DMS53 (cell line): ENCODE results near the gene PPP1R3G.

Experiments used
- DNase-seq: peaks from one replicate; lab custom pipeline; 2025; lab: John Stamatoyannopoulos, UW

PPP1R3G gene

DNA sequence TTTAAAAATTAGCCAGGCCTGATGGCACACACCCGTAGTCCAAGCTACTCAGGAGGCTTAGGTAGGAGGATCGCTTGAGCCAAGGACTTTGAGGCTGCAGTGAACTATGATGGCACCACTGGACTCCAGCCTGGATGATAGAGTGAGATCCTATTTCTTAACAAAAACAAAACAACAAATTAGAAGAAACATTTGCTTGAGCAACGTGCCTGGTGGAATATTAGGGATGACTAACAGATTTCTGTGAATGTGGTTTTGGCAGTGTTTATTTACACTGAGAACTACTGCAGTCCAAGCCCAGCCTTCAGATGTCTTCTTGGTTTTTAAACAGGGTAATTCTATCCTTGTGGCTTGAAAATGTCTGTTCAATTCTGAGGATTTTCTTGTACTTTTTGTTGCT lies 9.2 kb downstream of the PPP1R3G start:
- DNase-seq, result no peak

DNA sequence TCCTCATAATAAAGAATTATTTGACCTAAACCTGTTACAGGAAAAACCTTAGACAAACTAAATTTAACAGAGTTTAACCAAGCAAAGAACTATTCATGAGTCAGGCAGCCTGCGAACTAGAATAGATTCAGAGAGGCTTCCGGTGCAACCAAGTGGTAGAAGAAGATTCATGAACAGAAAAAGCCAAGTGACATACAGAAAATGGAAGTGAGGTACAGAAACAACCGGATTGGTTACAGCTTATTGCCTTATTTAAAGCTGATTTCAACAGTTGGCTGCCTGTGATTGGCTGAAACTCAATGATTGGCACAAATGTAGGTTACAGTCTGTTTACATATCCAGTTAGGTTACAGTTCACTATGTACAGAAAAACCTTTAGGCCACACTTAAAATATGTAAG lies 10.1 kb downstream of the PPP1R3G start:
- no peak for DNase-seq

DNA sequence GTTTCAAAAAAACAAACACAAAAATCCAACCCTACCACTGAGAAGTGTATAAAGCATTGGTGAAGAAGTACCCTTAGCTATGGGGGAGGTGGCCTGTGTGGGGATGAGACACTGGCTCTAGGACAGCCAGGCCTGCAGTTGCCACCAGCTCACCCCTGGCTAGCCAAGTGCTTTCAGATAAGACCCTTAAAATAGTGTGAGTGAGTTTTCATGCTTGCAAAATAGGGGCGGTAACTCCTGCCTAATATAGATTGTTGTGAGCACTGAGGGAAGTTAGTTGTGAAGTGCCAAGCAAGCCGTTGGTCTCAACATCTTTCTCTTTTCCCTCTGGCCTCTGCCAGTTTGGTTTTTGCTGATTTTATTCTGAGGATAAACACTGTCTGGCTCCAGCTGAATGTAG lies 11.3 kb downstream of the PPP1R3G start:
- no peak for DNase-seq

DNA sequence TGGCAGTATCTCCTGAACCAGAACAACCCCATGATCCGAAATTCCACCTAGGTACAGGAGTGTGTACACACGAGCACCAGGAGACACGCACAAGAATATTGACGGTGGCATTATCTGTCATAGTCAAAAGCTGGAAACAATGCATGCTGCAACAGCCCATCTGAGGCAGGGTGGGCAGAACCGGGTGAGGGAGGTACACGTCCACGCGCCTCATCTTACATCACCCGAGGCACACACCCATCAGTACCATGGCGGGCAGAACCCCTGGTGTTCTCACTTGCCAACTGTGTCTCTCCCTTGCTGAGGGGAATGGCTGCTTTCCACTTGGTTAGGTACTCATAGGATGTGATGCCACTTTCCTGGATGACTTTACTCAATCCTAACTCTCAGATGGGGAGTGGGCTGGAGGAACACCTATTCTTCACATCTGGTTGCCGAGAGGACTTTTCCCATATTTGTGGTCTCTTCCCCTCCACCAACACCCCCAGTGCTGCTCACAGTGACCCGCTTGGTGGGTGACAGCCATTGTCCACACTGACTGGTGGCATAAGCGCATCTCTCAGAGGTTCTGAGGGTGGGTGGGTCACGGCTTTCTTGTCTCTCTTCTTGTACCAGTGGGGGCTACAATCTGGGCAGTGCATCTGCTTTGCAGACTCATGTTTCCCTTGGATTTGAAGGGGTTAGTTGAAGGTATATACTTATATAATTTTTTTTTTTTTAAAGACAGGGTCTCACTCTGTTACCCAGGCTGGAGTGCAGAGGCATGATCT lies 13.5 kb downstream of the PPP1R3G start:
- no peak for DNase-seq

DNA sequence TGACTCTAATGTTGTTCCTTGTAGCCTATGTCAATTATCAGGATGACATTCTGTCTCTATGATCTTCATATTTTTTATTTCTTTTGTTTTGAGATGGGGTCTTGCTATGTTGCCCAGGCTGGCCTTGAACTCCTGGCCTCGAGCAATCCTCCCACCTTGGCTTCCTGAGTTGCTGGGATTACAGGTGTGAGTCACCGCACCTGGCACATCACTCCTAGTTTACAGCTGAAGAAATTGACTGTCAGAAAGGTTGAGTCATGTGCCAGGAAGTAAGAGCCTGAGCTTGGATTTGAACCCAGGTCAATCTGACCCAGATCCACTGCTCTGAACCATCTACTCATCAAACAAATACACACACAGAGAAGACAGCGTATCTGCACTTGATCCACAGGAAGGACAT lies 14.4 kb downstream of the PPP1R3G start:
- DNase-seq, result no peak

GRCh38 chr6:5100806-5101205 lies 15.7 kb downstream of the PPP1R3G start:
- DNase-seq, result no peak

DNA sequence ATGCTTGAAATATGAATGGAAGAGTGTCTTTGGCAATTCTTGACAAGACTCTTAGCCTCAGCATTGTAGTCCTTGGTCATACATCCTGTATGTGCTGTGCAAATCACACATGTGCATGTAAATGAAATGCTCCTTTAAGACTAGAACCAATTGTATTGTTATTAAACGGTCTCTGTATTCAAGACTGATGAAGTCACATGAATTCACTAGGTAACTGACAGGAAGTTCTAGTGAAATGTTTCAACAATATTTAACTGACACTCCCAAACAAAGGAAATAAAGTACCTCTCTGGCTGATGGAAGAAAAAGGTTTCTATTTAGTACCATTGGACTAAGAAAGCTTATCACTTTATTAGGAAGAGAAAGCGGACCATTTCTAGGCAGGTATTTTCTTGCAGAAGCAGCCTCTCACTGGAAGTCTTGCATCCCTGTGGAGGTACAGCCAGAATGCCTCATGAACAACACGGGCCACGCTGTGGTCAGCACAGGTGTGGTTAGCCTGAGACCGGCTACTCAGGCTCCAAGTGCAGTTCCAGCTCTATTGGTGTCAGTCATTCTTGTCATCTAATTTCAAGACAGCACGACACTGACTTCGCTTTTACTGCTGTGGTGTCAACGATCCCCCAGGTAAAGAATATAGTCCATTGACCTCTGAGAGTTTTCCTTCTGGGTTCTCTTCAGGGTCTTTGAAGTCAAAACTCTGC lies 17.3 kb downstream of the PPP1R3G start:
- no peak for DNase-seq

GRCh38 chr6:5103250-5103649 lies 18.1 kb downstream of the PPP1R3G start:
- no peak for DNase-seq

- no peak for DNase-seq
These were observed 19.5 kb downstream of the PPP1R3G start for GRCh38 chr6:5104667-5105066.

GRCh38 chr6:5105146-5105545 lies 20.0 kb downstream of the PPP1R3G start:
- DNase-seq, result no peak

DNA sequence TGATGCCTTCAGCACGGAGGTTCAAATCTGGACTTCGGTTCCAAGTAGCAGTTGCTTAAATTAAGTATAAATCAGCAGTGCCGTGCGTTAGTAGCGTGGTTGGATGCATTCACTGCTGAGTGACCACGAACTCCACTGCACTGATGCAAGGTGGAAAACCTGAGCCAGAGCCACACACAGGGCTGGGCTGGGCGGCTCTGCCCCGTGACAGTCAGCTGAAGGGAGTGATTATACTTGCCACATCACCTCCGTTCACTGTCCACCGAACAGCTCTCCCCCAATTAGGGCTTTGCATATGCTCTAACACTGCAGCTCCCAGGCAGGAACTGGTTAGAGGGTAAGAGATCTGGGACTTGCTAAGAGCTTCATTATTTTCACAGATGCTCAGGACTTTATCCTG lies 22.2 kb downstream of the PPP1R3G start:
- DNase-seq, result no peak

GRCh38 chr6:5108068-5108467 lies 22.9 kb downstream of the PPP1R3G start:
- DNase-seq, result no peak

GRCh38 chr6:5108536-5109150 lies 23.5 kb downstream of the PPP1R3G start:
- no peak for DNase-seq

DNA sequence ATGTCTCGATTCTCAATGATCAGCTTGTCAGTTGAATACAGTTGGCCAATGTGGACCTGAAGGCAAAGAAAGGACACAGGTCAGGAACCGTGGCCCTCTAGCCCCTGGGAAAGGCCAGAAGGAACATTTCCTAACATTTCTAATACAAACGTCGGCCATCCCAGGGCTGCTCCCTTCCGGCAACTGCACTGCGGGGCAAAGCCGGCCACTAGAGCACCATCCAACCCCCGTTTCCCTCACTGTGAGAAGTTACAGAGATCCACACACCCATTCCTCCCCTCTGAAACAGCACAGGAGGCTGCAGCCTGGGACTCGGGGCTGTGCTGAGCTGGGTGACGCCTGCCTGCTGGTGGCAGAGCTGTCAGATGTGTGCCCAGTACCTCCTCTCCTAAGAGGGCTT lies 24.3 kb downstream of the PPP1R3G start:
- DNase-seq, result no peak

DNA sequence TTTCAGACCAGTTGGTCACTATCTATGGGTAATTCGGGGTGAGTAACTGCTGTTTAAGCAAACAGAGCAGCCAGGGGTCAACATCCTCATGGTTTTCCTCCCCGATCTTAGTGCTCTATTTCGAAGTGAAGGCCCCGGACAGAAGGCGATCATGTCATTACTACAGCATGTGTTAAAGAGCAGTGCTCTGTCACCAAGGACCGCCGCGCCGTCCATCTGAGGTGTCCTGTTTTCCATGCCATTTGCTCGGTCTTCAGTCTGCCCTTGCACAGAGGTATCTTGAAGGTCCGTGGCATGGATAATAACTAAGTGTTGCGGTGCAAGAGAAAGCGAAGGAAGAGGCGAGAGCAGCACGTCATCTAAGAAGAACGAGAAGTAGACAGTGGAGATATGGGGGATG lies 25.1 kb downstream of the PPP1R3G start:
- no peak for DNase-seq

DNA sequence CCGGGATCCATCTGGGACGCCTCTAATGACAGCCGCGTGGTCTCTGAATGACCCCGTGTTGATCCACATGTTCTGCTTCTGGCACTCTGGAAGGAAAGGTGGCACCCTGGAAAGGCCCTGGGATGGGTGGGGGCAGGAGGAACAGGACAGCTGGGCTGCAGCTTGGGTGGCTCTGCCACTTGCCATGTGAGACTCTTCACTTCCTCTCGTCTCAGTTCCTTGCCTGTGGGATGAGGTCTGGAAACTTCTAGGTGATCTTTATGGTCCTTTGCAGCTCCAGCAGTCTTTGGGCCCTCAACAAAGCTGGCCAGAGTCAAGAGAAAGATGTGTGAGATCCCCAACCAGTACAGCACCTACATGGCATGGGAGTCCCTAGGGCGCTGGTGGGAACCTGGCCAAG lies 26.5 kb downstream of the PPP1R3G start:
- no peak for DNase-seq

GRCh38 chr6:5112066-5112799 lies 27.1 kb downstream of the PPP1R3G start:
- no peak for DNase-seq

DNA sequence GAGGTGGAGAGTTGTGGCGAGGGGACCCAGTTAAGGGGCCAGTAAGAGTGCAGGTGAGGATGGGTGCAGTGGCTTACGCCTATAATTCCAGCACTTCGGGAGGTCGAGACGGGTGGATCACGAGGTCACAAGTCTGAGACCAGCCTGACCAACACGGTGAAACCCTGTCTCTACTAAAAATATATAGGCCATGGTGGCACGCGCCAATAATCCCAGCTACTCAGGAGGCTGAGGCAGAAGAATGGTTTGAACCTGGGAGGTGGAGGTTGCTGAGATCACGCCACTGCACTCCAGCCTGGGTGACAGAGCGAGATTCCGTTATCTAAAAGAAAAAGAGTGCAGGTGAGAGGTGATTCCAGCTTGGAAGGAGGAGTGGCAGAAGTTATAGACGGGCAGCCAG lies 28.0 kb downstream of the PPP1R3G start:
- no peak for DNase-seq

DNA sequence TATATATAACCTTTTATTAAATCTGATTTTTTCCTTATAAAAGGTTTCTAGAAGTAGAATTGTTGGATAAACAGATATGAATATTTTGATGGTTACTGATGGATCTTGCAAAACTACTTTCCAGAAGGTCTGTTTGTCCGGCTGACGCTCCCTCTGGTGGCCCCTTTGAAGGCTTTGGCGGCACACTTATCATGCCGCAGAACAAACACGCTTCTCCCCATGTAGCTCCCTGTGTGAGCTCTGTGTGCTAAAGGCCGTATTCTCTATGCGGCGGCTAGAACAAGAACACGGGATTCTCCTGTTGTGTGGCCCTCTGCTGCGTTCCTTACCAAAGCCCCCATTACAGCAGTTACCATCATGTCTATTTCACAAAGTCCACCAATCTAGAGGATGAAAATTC lies 30.0 kb downstream of the PPP1R3G start:
- peak; percentile 88 for DNase-seq

DNA sequence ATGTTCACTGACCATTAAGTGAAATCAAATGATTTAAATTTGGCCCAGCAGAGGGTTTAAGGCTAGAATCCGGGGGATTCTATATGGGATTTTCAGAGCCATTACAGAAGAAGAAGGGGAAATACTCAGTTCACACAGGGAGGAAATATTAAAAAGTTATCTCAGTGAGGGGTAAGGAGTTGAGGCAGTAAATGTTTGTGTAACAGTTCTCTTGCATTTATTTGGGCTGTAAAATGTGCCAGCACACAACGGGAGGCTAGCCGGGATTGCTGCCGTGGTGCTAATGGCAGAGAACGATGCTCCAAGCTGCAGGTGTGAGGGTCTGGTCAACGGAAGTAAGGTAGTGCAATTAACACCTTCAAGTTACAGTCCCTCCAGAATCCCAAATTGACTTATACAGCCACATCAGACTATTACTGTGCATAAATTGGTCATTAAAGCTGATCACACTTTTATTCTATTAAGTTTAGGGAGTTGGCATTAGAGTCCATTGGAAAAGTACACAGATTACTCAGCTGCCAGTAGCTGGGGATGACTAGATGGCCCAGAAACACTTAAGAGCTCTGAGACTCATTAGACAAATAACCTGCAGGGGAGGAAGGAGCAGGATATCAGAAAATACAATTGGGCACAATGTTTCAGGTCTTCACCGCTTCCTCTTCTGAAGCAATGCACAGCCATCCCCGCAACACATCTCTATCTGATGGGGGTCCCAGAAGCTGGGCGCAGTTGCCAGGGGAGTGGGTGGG lies 31.3 kb downstream of the PPP1R3G start:
- DNase-seq, result peak; percentile 25

DNA sequence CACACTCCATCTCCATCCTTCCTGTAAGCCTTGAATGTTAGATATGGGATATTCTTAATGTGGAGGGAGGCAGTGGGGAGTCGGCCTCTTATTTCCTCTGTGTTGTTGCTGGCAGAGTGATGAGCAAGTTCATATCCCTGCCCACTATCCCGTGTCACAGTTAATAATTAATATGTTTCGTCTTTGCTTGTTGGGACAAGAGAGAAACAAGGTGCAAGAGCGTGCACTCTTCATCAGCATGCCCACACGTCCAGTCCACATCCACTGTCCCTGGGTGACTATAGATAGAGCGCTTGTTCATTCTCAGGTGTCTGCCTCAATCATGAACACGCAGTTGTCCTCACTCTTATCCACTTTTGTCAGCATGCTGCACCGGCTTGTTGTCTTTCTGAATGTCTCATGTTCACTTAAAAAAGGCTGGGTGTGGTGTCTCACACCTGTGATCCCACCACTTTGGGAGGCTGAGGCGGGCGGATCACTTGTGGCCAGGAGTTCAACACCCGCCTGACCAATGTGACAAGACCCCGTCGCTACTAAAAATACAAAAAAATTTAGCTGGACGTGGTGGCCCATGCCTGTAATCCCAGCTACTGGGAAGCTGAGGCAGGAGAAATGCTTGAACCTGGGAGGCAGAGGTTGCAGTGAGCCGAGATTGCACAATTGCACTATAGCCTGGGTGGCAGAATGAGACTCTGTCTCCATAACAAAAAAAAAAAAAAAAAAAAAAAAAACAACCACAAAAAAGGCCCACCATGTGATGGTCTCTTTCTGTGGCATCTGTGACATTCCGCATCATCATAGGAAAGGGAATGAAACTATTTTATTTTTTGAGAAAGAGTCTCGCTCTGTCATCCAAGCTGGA lies 34.2 kb downstream of the PPP1R3G start:
- DNase-seq, result peak; percentile 49
